H7 (cell line): ENCODE data around the gene KCNQ1. TPM values are rescaled to one million over a fixed set of nuclear protein-coding genes. Genes with fewer than 3 reads are reported as not detected.

Source experiments
- DNase-seq: peaks from one replicate; pipeline ENCODE4 v3.0.0; 2012
- H3K27me3 ChIP-seq: 2 replicates; pipeline ENCODE4 v1.6.0; 2011; ENCODE audit warnings: mild to moderate bottlenecking, low read length; ENCODE audit not compliant: control insufficient read depth, insufficient read depth
- H3K36me3 ChIP-seq: replicated peaks from 2 replicates; pipeline ENCODE4 v1.5.1; 2011; ENCODE audit warnings: low read length; ENCODE audit not compliant: control insufficient read depth, insufficient read depth
- H3K4me3 ChIP-seq: 2 replicates; pipeline ENCODE4 v1.5.1; 2011; ENCODE audit warnings: low read depth, mild to moderate bottlenecking, control low read depth, low read length, moderate library complexity; ENCODE audit not compliant: insufficient read depth
- total RNA-seq: library from RNA; depleted of rRNA; stranded (reverse); fragments of >200 nt; shearing (Covaris generic); gene quantifications from 2 replicates; pipeline ENCODE4 v1.2.3, GENCODE V29; 2014

The KCNQ1 gene
- total RNA-seq, 1 experiment from 2014 or later, result 0.48 TPM

DNA sequence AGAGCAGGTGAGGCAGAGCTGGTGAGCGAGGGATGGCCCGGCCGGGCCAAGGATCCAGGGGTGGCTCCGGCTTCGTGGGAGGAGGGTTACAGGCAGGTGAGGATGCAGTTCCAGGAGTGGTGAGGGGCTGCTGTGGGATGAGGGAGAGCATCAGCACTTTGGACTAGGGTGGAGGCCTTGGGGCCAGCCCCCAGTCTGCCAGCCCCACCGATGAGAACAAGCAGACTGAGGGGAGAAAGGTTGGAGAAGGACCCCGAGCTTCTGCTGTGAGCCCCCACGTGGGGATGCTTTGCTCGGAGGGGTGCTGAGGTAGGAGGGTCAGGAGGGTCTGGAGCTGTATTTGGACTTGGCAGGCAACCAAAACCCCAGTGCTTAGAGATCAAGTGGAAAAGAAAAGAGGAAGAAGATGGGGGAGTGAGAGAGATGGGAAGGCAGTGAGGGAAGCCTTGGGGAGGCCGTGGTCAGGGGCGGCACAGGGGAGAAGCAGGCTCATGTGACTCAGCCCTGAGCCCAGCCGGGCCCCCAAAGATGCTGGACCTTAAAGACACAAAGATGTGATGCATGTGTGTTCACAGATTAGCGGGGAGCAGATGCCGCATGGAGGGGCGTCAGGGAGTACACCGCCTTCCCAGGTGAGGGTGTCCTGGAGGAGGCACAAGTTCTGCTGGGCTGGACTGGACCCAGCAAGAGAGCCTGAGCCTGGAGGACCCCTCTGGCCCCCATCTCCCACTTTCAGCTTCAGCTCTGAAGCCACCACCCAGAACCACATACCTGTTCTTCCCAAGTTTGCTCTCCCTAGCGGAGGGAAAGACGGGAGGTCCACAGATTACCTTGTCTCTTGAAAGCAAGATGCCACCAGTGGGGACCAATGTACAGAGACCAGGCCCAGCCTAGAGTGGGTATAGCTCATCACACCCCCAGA is 349.5 kb downstream of the KCNQ1 start:
- Histone ChIP-seq H3K4me3 (no peak overlapping the region), H3K27me3 (peaks cover 6% of the 10 kb centered on the region), H3K36me3 (no peaks in the 10 kb centered on the region)
- DNase-seq, result no peak

DNA sequence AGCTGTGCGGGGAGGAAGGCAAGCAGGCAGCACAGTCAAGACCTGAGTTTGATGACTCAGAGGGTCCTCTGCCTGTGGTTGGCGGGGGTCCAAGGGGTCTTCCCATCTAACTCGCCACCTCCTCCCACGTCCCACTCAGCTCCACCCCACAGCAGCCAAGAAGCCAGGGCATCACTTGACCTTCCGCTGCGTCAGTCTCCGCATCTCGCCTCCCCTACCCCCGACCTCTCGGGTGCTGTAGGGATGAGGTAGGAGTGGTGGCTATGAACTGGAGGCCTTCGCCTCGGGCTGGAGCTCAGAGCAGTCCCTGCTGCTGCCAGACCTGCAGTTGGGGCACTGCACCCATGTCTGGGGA is 350.1 kb downstream of the KCNQ1 start:
- no peak for DNase-seq
- Histone ChIP-seq H3K27me3 (peaks cover 2% of the 10 kb centered on the region), H3K36me3 (no peaks in the 10 kb centered on the region), H3K4me3 (no peak overlapping the region)

DNA sequence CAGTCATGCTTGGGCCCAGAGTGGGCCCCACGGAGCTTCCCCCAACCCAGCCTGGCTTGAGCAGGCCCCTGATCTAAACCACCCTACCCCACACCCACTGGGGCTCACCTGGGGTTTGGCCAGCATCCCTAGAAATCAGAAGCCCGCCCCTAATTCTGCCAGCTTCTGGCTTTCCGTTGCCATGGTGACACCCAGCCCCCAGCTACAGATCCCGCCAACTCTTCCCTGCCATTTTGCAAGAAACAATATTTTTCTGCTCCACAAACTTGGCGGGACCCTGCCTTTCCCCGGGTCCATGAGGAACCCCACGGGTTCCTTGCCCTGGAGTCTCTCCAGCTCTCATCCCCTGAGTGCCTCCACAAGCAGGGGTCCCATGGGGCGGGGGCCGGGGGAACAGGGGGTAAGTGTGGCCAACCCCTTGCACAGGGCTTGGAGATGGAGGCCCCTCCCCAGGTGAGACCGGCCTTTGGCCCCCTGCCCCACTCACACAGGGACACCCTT is 350.7 kb downstream of the KCNQ1 start:
- Histone ChIP-seq H3K36me3 (no peaks in the 10 kb centered on the region), H3K4me3 (no peak overlapping the region), H3K27me3 (peaks cover 2% of the 10 kb centered on the region)
- DNase-seq, result no peak

DNA sequence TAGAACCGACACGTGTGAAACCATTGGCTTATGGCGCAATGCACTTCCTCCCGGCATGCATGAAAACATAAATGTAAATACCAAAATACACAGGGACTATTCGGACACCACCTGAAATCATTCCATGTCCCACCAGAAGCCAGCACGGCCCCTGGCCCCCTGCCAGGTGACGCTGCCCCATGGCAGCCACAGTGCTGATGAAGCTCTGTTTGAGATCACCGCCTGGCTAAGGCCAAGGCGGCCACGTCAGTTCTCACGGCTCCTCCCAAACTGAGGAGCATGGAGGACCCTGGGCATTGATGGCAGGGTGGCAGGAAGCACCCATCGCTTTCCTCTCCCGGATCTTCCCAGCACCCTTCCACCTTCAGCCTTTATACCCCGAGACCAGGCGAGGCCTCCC is 351.3 kb downstream of the KCNQ1 start:
- DNase-seq, result no peak
- H3K36me3 ChIP-seq, result no peaks in the 10 kb centered on the region
- peaks cover 2% of the 10 kb centered on the region for H3K27me3 ChIP-seq
- H3K4me3 ChIP-seq, result no peak overlapping the region

DNA sequence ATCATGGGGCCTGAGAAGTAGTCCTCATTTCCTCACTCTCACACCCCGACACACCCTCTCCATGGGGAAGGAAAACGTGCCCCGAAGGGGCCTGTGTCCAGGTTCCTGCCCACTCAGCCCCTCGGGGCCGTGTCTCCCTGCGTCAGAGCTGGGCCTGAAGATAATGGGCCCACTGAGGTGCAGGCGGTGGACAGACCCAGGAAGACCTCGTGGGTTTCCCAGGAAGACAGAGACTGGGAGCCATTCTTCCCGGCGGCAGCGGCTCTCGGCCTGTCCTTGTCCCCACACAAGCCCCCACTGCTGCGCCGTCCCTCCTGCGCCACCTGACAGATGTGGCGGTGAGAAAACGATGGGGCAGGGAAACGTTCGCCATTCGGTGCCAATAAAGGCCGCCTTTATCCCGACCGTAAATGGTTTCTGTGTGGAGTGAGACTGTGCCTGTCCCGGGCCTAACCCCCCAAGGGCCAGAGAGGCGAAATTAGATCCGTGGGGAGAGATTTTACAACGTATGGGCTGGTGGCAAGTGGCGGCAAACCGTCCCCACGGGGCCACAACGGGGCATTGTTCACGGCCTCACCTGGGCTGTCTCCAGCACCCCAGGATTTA is 351.8 kb downstream of the KCNQ1 start:
- Histone ChIP-seq H3K4me3 (no peak overlapping the region), H3K36me3 (no peaks in the 10 kb centered on the region)
- DNase-seq, result no peak

DNA sequence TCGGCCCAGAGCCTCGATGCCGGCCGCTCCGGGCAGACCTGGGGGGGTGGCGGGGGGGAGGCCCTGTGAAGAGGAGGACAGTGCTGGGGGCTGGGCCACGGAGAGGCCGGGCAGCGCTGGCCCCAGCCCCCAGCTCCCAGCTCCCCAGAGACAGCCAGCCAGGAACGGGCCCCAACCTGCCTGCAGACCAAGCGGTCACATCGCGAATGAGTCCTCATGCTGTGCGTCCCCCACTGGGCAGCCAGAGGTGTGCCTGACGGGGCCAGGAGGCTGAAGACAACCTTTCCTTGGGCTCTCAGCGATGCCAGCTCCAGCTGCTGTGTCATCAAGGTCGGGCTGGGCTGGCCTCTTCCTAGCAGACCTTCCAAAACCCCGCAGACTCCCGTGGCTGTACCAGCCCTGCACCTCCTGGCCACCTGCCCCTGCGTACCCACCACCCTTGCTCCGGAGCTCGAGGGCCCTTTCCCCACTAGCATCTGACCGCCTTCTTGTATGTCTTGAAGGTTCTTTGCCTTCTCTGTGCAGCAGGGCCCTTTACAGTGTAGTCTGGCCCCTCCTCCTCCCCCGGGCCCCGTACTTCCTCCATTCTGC is 352.4 kb downstream of the KCNQ1 start:
- DNase-seq, result no peak
- Histone ChIP-seq H3K4me3 (no peak overlapping the region), H3K27me3 (peaks cover under 1% of the 10 kb centered on the region), H3K36me3 (no peaks in the 10 kb centered on the region)

More for the DNA sequence above, 351.8 kb downstream of the KCNQ1 start:
- peaks cover 2% of the 10 kb centered on the region for H3K27me3 ChIP-seq

DNA sequence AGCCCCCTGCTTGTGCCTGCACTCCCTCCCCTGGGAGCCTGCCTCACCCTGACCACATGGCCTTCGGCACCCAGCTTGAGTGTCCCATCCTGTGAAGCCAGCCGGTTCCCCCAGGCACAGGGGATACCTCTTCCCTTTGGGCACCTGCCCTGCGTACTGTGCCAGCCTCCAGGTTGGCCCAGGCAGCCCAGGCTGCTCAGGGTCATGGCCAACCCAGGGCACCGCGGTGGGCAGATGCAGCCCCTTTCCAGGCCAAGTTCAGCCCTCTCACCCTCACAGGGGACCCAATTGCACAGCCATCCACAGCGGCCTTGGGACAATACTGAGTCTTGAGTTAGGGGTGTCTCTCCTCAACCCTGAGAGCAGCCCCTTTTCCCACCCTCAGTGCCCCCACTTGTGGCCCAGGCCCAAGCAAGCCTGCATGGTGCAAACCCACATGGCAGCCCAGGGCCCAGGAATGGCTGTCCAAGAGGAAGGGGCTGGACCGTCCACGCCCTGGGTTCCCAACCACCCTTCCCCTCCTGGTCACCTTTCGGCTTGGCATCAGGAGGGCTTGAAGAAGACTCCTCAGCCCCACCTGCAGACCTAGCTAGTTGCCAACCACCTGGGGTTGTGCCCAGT is 353.0 kb downstream of the KCNQ1 start:
- DNase-seq, result no peak
- no peaks in the 10 kb centered on the region for H3K36me3 ChIP-seq
- H3K4me3 ChIP-seq, result no peak overlapping the region
- no peaks in the 10 kb centered on the region for H3K27me3 ChIP-seq

DNA sequence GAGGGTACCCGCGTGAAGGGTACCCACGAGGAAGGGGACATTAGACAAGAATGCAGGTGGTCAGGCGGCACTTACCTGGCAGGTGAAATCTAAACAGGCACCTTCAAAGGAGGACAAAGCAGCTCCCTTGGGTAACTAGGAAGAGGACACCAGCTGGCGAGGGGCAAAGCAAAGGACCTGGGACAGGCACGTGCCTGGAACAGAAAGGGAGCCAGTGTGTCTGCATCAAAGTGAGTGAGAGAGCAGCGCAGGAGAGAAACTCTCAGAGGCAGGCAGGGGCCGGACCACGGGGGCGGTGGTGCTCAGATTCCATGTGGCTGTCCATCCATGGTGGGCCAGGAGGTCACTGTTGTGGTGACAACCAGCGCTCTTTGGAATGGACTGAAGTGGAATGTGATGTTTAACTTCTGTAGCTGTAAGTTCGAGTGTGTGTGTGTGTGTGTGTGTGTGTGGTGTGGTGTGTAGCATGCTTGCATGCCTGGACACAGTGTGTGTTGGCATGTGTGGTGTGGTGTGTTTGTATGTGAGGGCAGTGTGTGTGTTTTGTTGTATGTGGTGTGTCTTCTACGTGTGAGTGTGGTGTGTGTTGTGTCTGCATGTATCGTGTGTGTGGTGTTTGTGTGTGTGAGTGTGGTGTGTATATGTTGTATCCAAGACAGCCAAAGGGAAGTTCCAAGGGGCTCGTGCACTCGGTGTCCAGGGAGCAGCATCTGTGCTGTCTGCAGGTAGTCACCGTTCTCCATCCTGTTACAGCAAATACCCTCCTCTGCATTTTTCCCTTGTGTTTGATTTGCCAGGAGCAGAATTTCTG is 354.3 kb downstream of the KCNQ1 start:
- DNase-seq, result no peak
- no peak overlapping the region for H3K4me3 ChIP-seq
- H3K36me3 ChIP-seq, result no peaks in the 10 kb centered on the region
- H3K27me3 ChIP-seq, result peaks cover under 1% of the 10 kb centered on the region; the same call in 1 of the 2 replicates

DNA sequence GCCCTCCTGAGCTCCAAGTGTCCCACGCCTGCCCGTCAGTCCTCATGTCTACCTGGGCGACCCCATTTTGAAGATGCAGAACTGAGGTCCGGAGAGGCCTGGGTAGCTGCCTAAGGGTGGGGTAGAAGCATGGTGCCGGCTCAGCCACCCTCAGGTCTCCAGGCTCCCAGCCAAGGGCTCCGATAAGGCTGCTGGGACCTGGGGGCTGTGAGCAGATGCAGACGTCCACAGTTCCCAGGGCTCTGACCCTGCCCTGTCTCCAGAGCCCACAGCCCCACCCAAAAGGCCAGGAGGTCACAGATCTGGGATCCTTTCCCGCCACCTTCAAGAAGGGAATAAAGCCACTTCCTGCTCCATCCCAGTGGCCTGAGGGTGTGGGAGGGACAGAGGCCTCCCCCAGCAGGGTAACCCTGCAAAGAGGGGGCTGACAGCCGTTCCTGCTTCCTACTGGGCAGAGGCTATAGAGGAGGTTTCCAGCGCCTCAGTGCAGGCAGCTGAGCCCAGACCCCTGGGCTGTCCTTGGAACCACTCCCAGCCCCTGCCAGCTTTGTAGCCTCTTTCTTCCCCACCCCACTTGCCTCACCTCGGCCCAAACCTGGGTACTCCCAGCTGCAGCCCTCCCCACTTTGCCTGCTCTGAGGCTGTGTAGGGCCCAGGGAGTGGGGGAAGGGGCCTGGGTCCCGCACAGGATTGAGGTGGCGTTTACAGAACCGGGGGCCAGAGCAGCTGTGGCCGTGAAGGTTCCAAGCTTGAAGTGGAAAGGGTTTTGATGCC is 355.3 kb downstream of the KCNQ1 start:
- Histone ChIP-seq H3K36me3 (no peaks in the 10 kb centered on the region), H3K4me3 (no peak overlapping the region), H3K27me3 (peaks cover 5% of the 10 kb centered on the region)
- no peak for DNase-seq

DNA sequence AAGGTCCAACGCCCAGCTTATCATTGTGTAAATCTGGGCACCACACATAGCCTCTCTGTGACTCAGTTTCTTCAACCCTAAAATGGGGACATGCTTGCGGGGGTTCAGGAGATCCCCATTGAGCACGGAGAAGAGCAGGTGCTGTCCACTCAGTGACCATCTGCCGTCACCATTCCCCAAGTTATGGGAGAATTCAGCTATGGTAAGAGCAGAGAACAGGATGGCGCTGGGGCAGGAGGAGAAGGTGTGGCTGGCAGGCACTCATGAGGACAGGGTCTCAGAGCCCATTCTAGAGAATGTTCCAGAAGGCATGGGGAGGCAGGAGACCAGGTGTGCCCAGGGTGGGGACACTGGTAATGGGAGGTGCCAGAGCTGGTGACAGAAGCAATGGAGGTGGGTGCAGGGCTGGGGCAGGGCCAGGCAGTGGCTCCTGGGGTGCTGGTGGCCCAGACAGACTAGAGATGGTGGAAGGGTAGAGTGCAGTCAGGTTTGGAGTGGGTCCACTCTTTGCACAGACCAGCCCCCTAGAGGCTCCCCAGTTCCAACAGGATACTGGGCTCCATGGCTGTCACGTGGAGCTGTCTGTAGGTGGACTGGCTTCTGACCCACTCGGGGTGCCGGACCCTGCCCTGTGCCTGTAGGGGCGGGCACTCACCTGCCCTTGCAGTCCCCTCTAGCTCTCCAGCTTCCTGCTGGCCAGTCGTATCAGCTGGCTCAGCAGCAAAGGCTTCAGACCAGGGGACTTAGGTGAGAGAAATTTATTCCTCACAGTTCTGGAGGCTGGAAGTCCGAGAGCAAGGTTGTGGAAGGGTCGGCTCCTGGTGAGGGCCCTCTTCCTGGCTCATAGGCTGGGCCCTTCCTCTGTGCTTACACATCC is 356.1 kb downstream of the KCNQ1 start:
- Histone ChIP-seq H3K27me3 (peaks cover 5% of the 10 kb centered on the region), H3K36me3 (no peaks in the 10 kb centered on the region), H3K4me3 (no peak overlapping the region)
- no peak for DNase-seq

DNA sequence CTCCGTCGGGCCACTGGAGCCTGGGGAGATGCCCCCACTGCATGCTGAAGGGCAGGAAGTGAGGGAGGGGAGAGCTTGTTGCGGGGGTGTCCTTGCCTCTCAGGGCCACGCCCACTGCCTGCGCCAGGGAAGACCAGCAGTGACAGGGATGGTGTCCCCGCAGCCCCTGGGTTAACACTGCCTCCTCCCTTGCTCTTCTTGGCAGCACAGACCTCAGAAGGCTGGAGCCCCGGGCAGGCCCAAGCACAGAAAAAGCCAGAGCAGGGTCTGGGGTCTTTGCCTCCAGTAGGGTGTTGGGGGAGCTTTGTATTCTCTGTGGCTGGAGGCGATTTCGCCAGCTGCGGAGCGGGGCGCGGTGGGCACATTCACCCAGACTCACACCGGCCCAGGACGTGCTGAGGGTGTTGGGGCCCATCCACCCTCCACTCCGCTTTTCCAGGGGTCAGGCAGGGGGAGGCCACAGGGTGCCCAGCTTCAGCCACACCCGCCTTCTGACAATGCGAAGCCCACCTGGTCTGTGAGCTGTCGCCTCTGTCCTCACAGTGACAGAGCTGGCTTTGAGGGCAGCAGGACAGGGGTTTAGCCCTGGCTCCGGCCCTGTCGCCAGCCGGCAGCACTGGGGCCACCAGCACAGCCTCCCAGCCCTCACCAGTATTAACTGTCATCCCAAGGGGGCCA is 357.0 kb downstream of the KCNQ1 start:
- no peak for DNase-seq
- no peak overlapping the region for H3K4me3 ChIP-seq
- H3K27me3 ChIP-seq, result peaks cover 5% of the 10 kb centered on the region
- no peaks in the 10 kb centered on the region for H3K36me3 ChIP-seq

DNA sequence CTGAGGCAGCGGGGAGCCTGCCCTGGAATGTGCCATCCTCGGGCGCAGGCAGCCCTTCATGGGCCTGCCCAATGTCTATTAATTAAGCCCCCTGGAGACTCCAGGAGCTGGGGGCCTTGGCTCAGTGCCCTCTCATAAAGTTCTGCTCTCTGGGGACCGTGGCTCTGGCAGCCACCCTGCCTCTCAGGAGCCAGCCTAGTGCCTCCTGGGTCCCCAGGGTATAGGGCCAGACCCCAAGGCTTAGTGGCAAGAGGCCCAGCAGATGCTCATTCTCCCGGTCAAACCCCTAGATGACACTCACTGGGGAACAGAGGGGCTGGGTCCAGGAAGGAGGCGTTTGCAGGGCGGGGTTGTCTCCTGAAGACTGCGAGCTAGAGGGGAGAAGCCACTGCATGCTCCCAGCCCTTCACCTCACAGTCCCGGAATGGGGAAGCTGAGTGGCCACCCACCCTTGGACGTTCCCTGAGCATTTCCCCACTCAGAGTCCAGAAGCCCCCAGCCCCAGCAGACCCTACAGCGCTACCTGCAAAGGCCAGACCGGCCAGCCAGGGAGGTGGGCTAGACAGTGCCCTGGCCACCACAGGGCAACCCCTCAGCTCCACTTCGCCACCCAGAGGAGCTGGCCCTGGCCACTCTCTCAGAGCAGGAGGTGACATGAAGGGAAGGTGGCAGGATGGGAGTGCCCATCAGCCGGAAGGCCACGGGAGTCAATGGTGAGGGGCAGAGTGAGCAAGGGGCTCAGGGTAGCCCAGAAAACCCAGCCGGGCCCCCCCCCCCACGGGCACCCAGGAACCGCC is 357.8 kb downstream of the KCNQ1 start:
- DNase-seq, result peak; percentile 49
- H3K27me3 ChIP-seq, result peaks cover 5% of the 10 kb centered on the region

More for the DNA sequence above, 357.8 kb downstream of the KCNQ1 start:
- Histone ChIP-seq H3K36me3 (no peaks in the 10 kb centered on the region), H3K4me3 (no peak overlapping the region)
